NT2/D1 (cell line): Measurements from ENCODE around the gene MGST1.

ENCODE experiments used
- DNase-seq: peaks from one replicate; pipeline ENCODE4 v3.0.0-alpha.2; 2011; ENCODE audit warnings: low read depth, low spot score
- H3K27me3 ChIP-seq: 2 replicates; pipeline ENCODE4 v1.6.0; 2011; ENCODE audit warnings: mild to moderate bottlenecking; ENCODE audit not compliant: insufficient read length, insufficient read depth
- H3K36me3 ChIP-seq: 2 replicates; pipeline ENCODE4 v1.6.1; 2011; ENCODE audit warnings: mild to moderate bottlenecking, low read length, mixed read lengths; ENCODE audit not compliant: insufficient read depth, insufficient read length
- H3K4me1 ChIP-seq: 2 replicates; pipeline ENCODE4 v1.5.1; 2011; ENCODE audit not compliant: insufficient read depth, insufficient read length
- H3K4me3 ChIP-seq: 2 replicates; pipeline ENCODE4 v1.5.1; 2011; ENCODE audit warnings: low read depth; ENCODE audit not compliant: insufficient read length
- H3K9ac ChIP-seq: 2 replicates; pipeline ENCODE4 v1.6.0; 2011; ENCODE audit warnings: low read depth; ENCODE audit not compliant: insufficient read length
- H3K9me3 ChIP-seq: 2 replicates; pipeline ENCODE4 v1.5.1; 2011; ENCODE audit warnings: mild to moderate bottlenecking, low read length; ENCODE audit not compliant: insufficient read depth
- SUZ12 ChIP-seq: IDR thresholded peaks from 2 replicates; pipeline ENCODE4 v1.6.1; 2011; ENCODE audit not compliant: insufficient read length, insufficient read depth; ENCODE audit errors: extremely low read depth
- YY1 ChIP-seq: IDR thresholded peaks from 2 replicates; pipeline ENCODE4 v1.6.1; 2011; ENCODE audit not compliant: insufficient read length, insufficient read depth
- ZNF274 ChIP-seq: IDR thresholded peaks from 2 replicates; pipeline ENCODE4 v1.6.1; 2011; ENCODE audit warnings: mild to moderate bottlenecking, low read depth, low read length

MGST1 gene

GRCh38 chr12:16323010-16323409 is 24.4 kb upstream of the MGST1 start:
- no peaks in the 10 kb centered on the region for H3K4me1 ChIP-seq
- no peaks in the 10 kb centered on the region for H3K36me3 ChIP-seq
- DNase-seq = no peak
- no peaks in the 10 kb centered on the region for H3K27me3 ChIP-seq
- H3K9me3 ChIP-seq = no peaks in the 10 kb centered on the region
- H3K4me3 ChIP-seq = no peak overlapping the region
- no peak for TF ChIP-seq ZNF274
- TF ChIP-seq SUZ12 = no peak
- TF ChIP-seq YY1 = no peak
- H3K9ac ChIP-seq = no peak overlapping the region

GRCh38 chr12:16323638-16324037 is 23.8 kb upstream of the MGST1 start:
- Histone ChIP-seq H3K4me1 (no peaks in the 10 kb centered on the region), H3K9me3 (no peaks in the 10 kb centered on the region), H3K9ac (no peak overlapping the region), H3K27me3 (no peaks in the 10 kb centered on the region), H3K4me3 (no peak overlapping the region), H3K36me3 (no peaks in the 10 kb centered on the region)
- no peak for TF ChIP-seq YY1
- TF ChIP-seq SUZ12 = no peak
- no peak for TF ChIP-seq ZNF274
- DNase-seq = no peak

GRCh38 chr12:16324272-16324671 is 23.2 kb upstream of the MGST1 start:
- no peak overlapping the region for H3K9ac ChIP-seq
- H3K4me1 ChIP-seq = no peaks in the 10 kb centered on the region
- DNase-seq = no peak
- no peaks in the 10 kb centered on the region for H3K27me3 ChIP-seq
- TF ChIP-seq YY1 (no peak), SUZ12 (no peak)
- no peaks in the 10 kb centered on the region for H3K36me3 ChIP-seq
- H3K4me3 ChIP-seq = no peak overlapping the region
- no peaks in the 10 kb centered on the region for H3K9me3 ChIP-seq

GRCh38 chr12:16324772-16325171 is 22.7 kb upstream of the MGST1 start:
- Histone ChIP-seq H3K9me3 (no peaks in the 10 kb centered on the region), H3K4me3 (no peak overlapping the region), H3K4me1 (no peaks in the 10 kb centered on the region), H3K27me3 (no peaks in the 10 kb centered on the region), H3K9ac (no peak overlapping the region), H3K36me3 (no peaks in the 10 kb centered on the region)
- DNase-seq = no peak
- no peak for TF ChIP-seq ZNF274
- TF ChIP-seq SUZ12 = no peak
- no peak for TF ChIP-seq YY1

- no peak for TF ChIP-seq ZNF274
- no peak for TF ChIP-seq YY1
- TF ChIP-seq SUZ12 = no peak
- no peaks in the 10 kb centered on the region for H3K9me3 ChIP-seq
- H3K27me3 ChIP-seq = no peaks in the 10 kb centered on the region
- H3K4me1 ChIP-seq = no peaks in the 10 kb centered on the region
- H3K9ac ChIP-seq = no peak overlapping the region
- DNase-seq = no peak
- H3K4me3 ChIP-seq = no peak overlapping the region
- no peaks in the 10 kb centered on the region for H3K36me3 ChIP-seq
Measured at GRCh38 chr12:16325426-16325825, 22.0 kb upstream of the MGST1 start.

- H3K4me1 ChIP-seq = no peaks in the 10 kb centered on the region
- H3K9me3 ChIP-seq = no peaks in the 10 kb centered on the region
- DNase-seq = no peak
- no peaks in the 10 kb centered on the region for H3K36me3 ChIP-seq
- TF ChIP-seq ZNF274 (no peak), YY1 (no peak), SUZ12 (no peak)
- H3K4me3 ChIP-seq = no peak overlapping the region
- no peak overlapping the region for H3K9ac ChIP-seq
- H3K27me3 ChIP-seq = no peaks in the 10 kb centered on the region
Measured at GRCh38 chr12:16327963-16328362, 19.5 kb upstream of the MGST1 start.

- Histone ChIP-seq H3K9me3 (no peaks in the 10 kb centered on the region), H3K4me3 (no peak overlapping the region), H3K27me3 (no peaks in the 10 kb centered on the region), H3K36me3 (no peaks in the 10 kb centered on the region), H3K9ac (no peak overlapping the region), H3K4me1 (no peaks in the 10 kb centered on the region)
- no peak for DNase-seq
- TF ChIP-seq YY1 = no peak
- TF ChIP-seq SUZ12 = no peak
- no peak for TF ChIP-seq ZNF274
Measured at GRCh38 chr12:16329594-16329993, 17.9 kb upstream of the MGST1 start.

GRCh38 chr12:16330560-16330959 is 16.9 kb upstream of the MGST1 start:
- Histone ChIP-seq H3K9me3 (no peaks in the 10 kb centered on the region), H3K9ac (no peak overlapping the region), H3K4me1 (no peaks in the 10 kb centered on the region), H3K36me3 (no peaks in the 10 kb centered on the region), H3K4me3 (no peak overlapping the region), H3K27me3 (no peaks in the 10 kb centered on the region)
- DNase-seq = no peak
- TF ChIP-seq YY1 (no peak), ZNF274 (no peak), SUZ12 (no peak)
